GM23338 (cell line): ENCODE results near the gene CACNA1S. TPM values are rescaled to one million over a fixed set of nuclear protein-coding genes. Genes with fewer than 3 reads are reported as not detected.

Experiments used
- ATAC-seq: fragments of 200-7000 bp; cut with Tn5 transposase; 3 replicates; pipeline ENCODE4 v1.9.1; 2020
- DNase-seq: peaks from one replicate; pipeline ENCODE4 v3.0.0-alpha.2; 2015; ENCODE audit warnings: low spot score
- H2AFZ ChIP-seq: fragments of 200-600 bp; sonication (generic); 2 replicates; pipeline ENCODE4 v1.8.0; 2016; ENCODE audit warnings: antibody characterized with exemption, mild to moderate bottlenecking, moderate library complexity
- H3F3A ChIP-seq: fragments of 200-600 bp; sonication (generic); replicated peaks from 2 replicates; pipeline ENCODE4 v1.8.0; 2017; ENCODE audit warnings: antibody characterized with exemption, mixed run types, low read depth
- H3K27ac ChIP-seq: fragments of 200-600 bp; sonication (generic); 2 replicates; pipeline ENCODE4 v1.6.1; 2016; ENCODE audit warnings: low read depth
- H3K27me3 ChIP-seq: fragments of 200-600 bp; sonication (generic); 2 replicates; pipeline ENCODE4 v1.8.0; 2016; ENCODE audit warnings: mild to moderate bottlenecking, mixed run types, moderate library complexity; ENCODE audit not compliant: insufficient read depth
- H3K36me3 ChIP-seq: fragments of 200-600 bp; sonication (generic); 2 replicates; pipeline ENCODE4 v1.8.0; 2016; ENCODE audit warnings: mild to moderate bottlenecking; ENCODE audit not compliant: insufficient read depth
- H3K4me1 ChIP-seq: fragments of 200-600 bp; sonication (generic); 2 replicates; pipeline ENCODE4 v1.8.0; 2016; ENCODE audit warnings: mild to moderate bottlenecking, moderate library complexity; ENCODE audit not compliant: insufficient read depth
- H3K4me2 ChIP-seq: fragments of 200-600 bp; sonication (generic); 2 replicates; pipeline ENCODE4 v1.7.1; 2017; ENCODE audit warnings: mixed run types
- H3K4me3 ChIP-seq: fragments of 200-600 bp; sonication (generic); 2 replicates; pipeline ENCODE4 v1.6.1; 2016; ENCODE audit warnings: mixed run types
- H3K79me2 ChIP-seq: fragments of 200-600 bp; sonication (generic); replicated peaks from 2 replicates; pipeline ENCODE4 v1.8.0; 2017; ENCODE audit warnings: mild to moderate bottlenecking; ENCODE audit not compliant: insufficient read depth
- H3K9me2 ChIP-seq: fragments of 200-600 bp; sonication (generic); 2 replicates; pipeline ENCODE4 v1.8.0; 2017; ENCODE audit not compliant: insufficient read depth
- H4K20me1 ChIP-seq: fragments of 200-600 bp; sonication (generic); replicated peaks from 2 replicates; pipeline ENCODE4 v1.8.0; 2017; ENCODE audit warnings: mild to moderate bottlenecking; ENCODE audit not compliant: insufficient read depth
- H3K27ac Mint-ChIP-seq: 2 replicates; pipeline ENCODE4 v1.8.0; 2020; ENCODE audit warnings: inconsistent platforms, mild to moderate bottlenecking, moderate library complexity, mixed read lengths
- H3K27me3 Mint-ChIP-seq: 3 replicates; pipeline ENCODE4 v1.8.0; 2022; ENCODE audit warnings: low read depth, mild to moderate bottlenecking, moderate library complexity, mixed read lengths, inconsistent platforms; ENCODE audit not compliant: insufficient read depth, poor library complexity
- H3K36me3 Mint-ChIP-seq: 3 replicates; pipeline ENCODE4 v1.8.0; 2021; ENCODE audit warnings: low read depth, mild to moderate bottlenecking, inconsistent platforms, moderate library complexity, mixed read lengths
- H3K4me1 Mint-ChIP-seq: 3 replicates; pipeline ENCODE4 v1.8.0; 2020; ENCODE audit warnings: mild to moderate bottlenecking, inconsistent platforms, mixed read lengths
- H3K4me3 Mint-ChIP-seq: 3 replicates; pipeline ENCODE4 v1.8.0; 2021; ENCODE audit warnings: moderate library complexity, mild to moderate bottlenecking, inconsistent platforms, mixed read lengths
- H3K9me3 Mint-ChIP-seq: 3 replicates; pipeline ENCODE4 v1.8.0; 2020; ENCODE audit warnings: moderate library complexity, mild to moderate bottlenecking, inconsistent platforms, mixed read lengths
- CREB1 ChIP-seq: fragments of 250-450 bp; sonication (Bioruptor Pico); IDR thresholded peaks from 2 replicates; pipeline ENCODE4 v1.5.0; 2020; ENCODE audit warnings: low read depth, mild to moderate bottlenecking, moderate library complexity
- CTCF ChIP-seq, 2 experiments: fragments of 200-600 bp in 1 of 2; sonication (generic) in 1 of 2; conservative IDR thresholded peaks; 2 replicates each; pipeline versions ENCODE4 v1.5.1 to v1.6.1; 2016 to 2017; ENCODE audit warnings: antibody characterized with exemption in 2 of 2, low read depth in 2 of 2, mild to moderate bottlenecking in 2 of 2, moderate library complexity in 1 of 2
- EZH2 ChIP-seq: fragments of 200-600 bp; sonication (generic); IDR thresholded peaks from one replicate; pipeline ENCODE4 v1.8.0; 2017; ENCODE audit warnings: antibody characterized with exemption, mild to moderate bottlenecking, low read depth; ENCODE audit not compliant: unreplicated experiment
- EZH2phosphoT487 ChIP-seq: fragments of 200-600 bp; sonication (generic); IDR thresholded peaks from one replicate; pipeline ENCODE4 v1.8.1; 2018; ENCODE audit warnings: antibody characterized with exemption; ENCODE audit not compliant: unreplicated experiment
- JUNB ChIP-seq: IDR thresholded peaks from one replicate; pipeline ENCODE4 v1.6.1; 2016; ENCODE audit warnings: antibody characterized with exemption; ENCODE audit not compliant: unreplicated experiment
- NANOG ChIP-seq: IDR thresholded peaks from 2 replicates; pipeline ENCODE4 v1.6.1; 2016; ENCODE audit warnings: antibody characterized with exemption, borderline replicate concordance
- REST ChIP-seq: IDR thresholded peaks from one replicate; pipeline ENCODE4 v1.6.1; 2018; ENCODE audit warnings: antibody characterized with exemption; ENCODE audit not compliant: unreplicated experiment
- STAT1 ChIP-seq: IDR thresholded peaks from one replicate; pipeline ENCODE4 v1.6.1; 2016; ENCODE audit warnings: antibody characterized with exemption; ENCODE audit not compliant: unreplicated experiment
- ZNF331 ChIP-seq: fragments of 250-450 bp; sonication (Bioruptor Pico); IDR thresholded peaks from 2 replicates; pipeline ENCODE4 v1.5.0; 2020; ENCODE audit warnings: low read depth, mild to moderate bottlenecking, moderate library complexity
- ZNF462 ChIP-seq: fragments of 250-450 bp; sonication (Bioruptor Pico); IDR thresholded peaks from 2 replicates; pipeline ENCODE4 v1.5.0; 2020; ENCODE audit warnings: mild to moderate bottlenecking, moderate library complexity
- polyA plus RNA-seq: library from polyadenylated mRNA; unstranded; fragments of >200 nt; fragmentation: Nextera tagmentation; extraction: Ambion mirVana; gene quantifications from 2 replicates; pipeline ENCODE4 v1.2.1, GENCODE V29; 2016
- total RNA-seq: library from RNA; depleted of rRNA; stranded (reverse); fragments of >200 nt; shearing (Covaris generic); gene quantifications from 2 replicates; pipeline ENCODE4 v1.2.3, GENCODE V29; 2014

The CACNA1S gene
- total and polyA plus RNA-seq, 2 experiments from 2014 or later: 0.03 TPM; not detected in 1

GRCh38 chr1:201069636-201070035 lies 42.6 kb downstream of the CACNA1S start:
- TF ChIP-seq STAT1 (no peak), CTCF (conservative IDR thresholded peaks at IDR 0.05; ENCODE audit: low read depth in 2 of 2) (peak in 1 of 2 experiments; percentile 32; a peak in 2 of 4 replicates)
- Histone ChIP-seq H3F3A (no peaks in the 10 kb centered on the region), H2AFZ (no peak overlapping the region), H3K36me3 (no peaks in the 10 kb centered on the region), H3K9me2 (no peaks in the 10 kb centered on the region), H3K4me1 (no peaks in the 10 kb centered on the region), H3K27ac (no peak overlapping the region), H3K4me2 (no peak overlapping the region), H3K4me3 (no peak overlapping the region), H3K27me3 (no peaks in the 10 kb centered on the region), H4K20me1 (no peaks in the 10 kb centered on the region), H3K79me2 (no peaks in the 10 kb centered on the region)
- no peak for DNase-seq
- H3K27ac Mint-ChIP-seq: no peak overlapping the region
- no peaks in the 10 kb centered on the region for H3K36me3 Mint-ChIP-seq
- peak; percentile 60 for ATAC-seq
- H3K4me3 Mint-ChIP-seq: no peak overlapping the region
- H3K4me1 Mint-ChIP-seq: peaks cover 5% of the 10 kb centered on the region; the same call in 2 of the 3 replicates
- peaks cover 2% of the 10 kb centered on the region for H3K27me3 Mint-ChIP-seq
- no peaks in the 10 kb centered on the region; the same call in 2 of the 3 replicates for H3K9me3 Mint-ChIP-seq

- H3K4me1 Mint-ChIP-seq: peaks cover 5% of the 10 kb centered on the region; the same call in 2 of the 3 replicates
- no peak overlapping the region for H3K27ac Mint-ChIP-seq
- no peaks in the 10 kb centered on the region for H3K9me2 ChIP-seq
- DNase-seq: no peak
- H3K4me2 ChIP-seq: no peak overlapping the region
- no peaks in the 10 kb centered on the region for H3K4me1 ChIP-seq
- no peak overlapping the region for H3K4me3 Mint-ChIP-seq
- H3K27ac ChIP-seq: no peak overlapping the region
- no peaks in the 10 kb centered on the region for H3K79me2 ChIP-seq
- ATAC-seq: peak; percentile 27
- no peaks in the 10 kb centered on the region for H3K36me3 Mint-ChIP-seq
- H3K36me3 ChIP-seq: no peaks in the 10 kb centered on the region
- H3K27me3 Mint-ChIP-seq: peaks cover 2% of the 10 kb centered on the region
- H3F3A ChIP-seq: no peaks in the 10 kb centered on the region
- H3K27me3 ChIP-seq: no peaks in the 10 kb centered on the region
- no peak overlapping the region; the same call in 1 of the 2 replicates for H2AFZ ChIP-seq
- H3K4me3 ChIP-seq: no peak overlapping the region
- H4K20me1 ChIP-seq: no peaks in the 10 kb centered on the region
- no peaks in the 10 kb centered on the region; the same call in 2 of the 3 replicates for H3K9me3 Mint-ChIP-seq
- TF ChIP-seq REST: no peak
- TF ChIP-seq JUNB: no peak
- TF ChIP-seq NANOG: no peak
- no peak for TF ChIP-seq EZH2
- TF ChIP-seq ZNF331 (CRISPR knock-in tag): no peak
- no peak for TF ChIP-seq STAT1
- no peak for TF ChIP-seq ZNF462 (CRISPR knock-in tag)
- no peak for TF ChIP-seq EZH2phosphoT487
- TF ChIP-seq CREB1 (CRISPR knock-in tag): no peak
Measured at GRCh38 chr1:201068976-201069375, 43.2 kb downstream of the CACNA1S start.
